ENCODE results near the gene SEC14L2. TPM values are rescaled to one million over a fixed set of nuclear protein-coding genes. Genes with fewer than 3 reads are reported as not detected.

SEC14L2 gene
- total RNA-seq, 1 experiment from 2014 or later = 16.2 TPM

GRCh38 chr22:30365891-30366290, 30.9 kb upstream of the SEC14L2 start:
- H3K36me3 ChIP-seq = no peaks in the 10 kb centered on the region
- no peak for DNase-seq (ENCODE audit: low read depth in 1 of 2, low spot score in 2 of 2)

GRCh38 chr22:30368420-30368819, 28.4 kb upstream of the SEC14L2 start:
- no peaks in the 10 kb centered on the region for H3K36me3 ChIP-seq
- no peaks in the 10 kb centered on the region for H3K9me3 ChIP-seq (replicated peaks)
- no peak overlapping the region for H3K27ac ChIP-seq
- no peak overlapping the region for H3K4me3 ChIP-seq
- no peak for DNase-seq (ENCODE audit: low read depth in 1 of 2, low spot score in 2 of 2)
- no peaks in the 10 kb centered on the region for H3K27me3 ChIP-seq (replicated peaks)
- H3K4me1 ChIP-seq (replicated peaks) = no peaks in the 10 kb centered on the region

More at GRCh38 chr22:30365891-30366290, 30.9 kb upstream of the SEC14L2 start:
- H3K9me3 ChIP-seq (replicated peaks) = no peaks in the 10 kb centered on the region; the same call in 1 of the 2 replicates
- no peaks in the 10 kb centered on the region for H3K4me1 ChIP-seq (replicated peaks)
- H3K27ac ChIP-seq = no peak overlapping the region
- H3K4me3 ChIP-seq = no peak overlapping the region
- H3K27me3 ChIP-seq (replicated peaks) = no peaks in the 10 kb centered on the region

- Histone ChIP-seq H3K9me3 (replicated peaks) (no peaks in the 10 kb centered on the region), H3K36me3 (no peaks in the 10 kb centered on the region), H3K4me3 (no peak overlapping the region), H3K27ac (no peak overlapping the region), H3K4me1 (replicated peaks) (no peaks in the 10 kb centered on the region), H3K27me3 (replicated peaks) (no peaks in the 10 kb centered on the region)
- no peak for DNase-seq (ENCODE audit: low read depth in 1 of 2, low spot score in 2 of 2)
These were observed 26.1 kb upstream of the SEC14L2 start for GRCh38 chr22:30370641-30371230.

GRCh38 chr22:30371321-30371720, 25.5 kb upstream of the SEC14L2 start:
- H3K27me3 ChIP-seq (replicated peaks) = no peaks in the 10 kb centered on the region
- DNase-seq (ENCODE audit: low read depth in 1 of 2, low spot score in 2 of 2) = no peak

GRCh38 chr22:30371981-30372380, 24.8 kb upstream of the SEC14L2 start:
- no peaks in the 10 kb centered on the region for H3K27me3 ChIP-seq (replicated peaks)
- H3K4me3 ChIP-seq = no peak overlapping the region
- H3K4me1 ChIP-seq (replicated peaks) = no peaks in the 10 kb centered on the region
- no peaks in the 10 kb centered on the region for H3K36me3 ChIP-seq
- no peaks in the 10 kb centered on the region for H3K9me3 ChIP-seq (replicated peaks)
- no peak for DNase-seq (ENCODE audit: low read depth in 1 of 2, low spot score in 2 of 2)
- H3K27ac ChIP-seq = no peak overlapping the region

More at GRCh38 chr22:30371321-30371720, 25.5 kb upstream of the SEC14L2 start:
- Histone ChIP-seq H3K4me1 (replicated peaks) (no peaks in the 10 kb centered on the region), H3K27ac (no peak overlapping the region), H3K36me3 (no peaks in the 10 kb centered on the region), H3K4me3 (no peak overlapping the region), H3K9me3 (replicated peaks) (no peaks in the 10 kb centered on the region)

- H3K4me3 ChIP-seq = no peak overlapping the region
- no peaks in the 10 kb centered on the region for H3K27me3 ChIP-seq (replicated peaks)
- 0 out of 2 replicates have a peak, but pooled peaks cover 3% of the 10 kb centered on the region for H3K36me3 ChIP-seq
- no peaks in the 10 kb centered on the region for H3K9me3 ChIP-seq (replicated peaks)
- DNase-seq (ENCODE audit: low read depth in 1 of 2, low spot score in 2 of 2) = no peak
- no peaks in the 10 kb centered on the region for H3K4me1 ChIP-seq (replicated peaks)
- H3K27ac ChIP-seq = no peak overlapping the region
These were observed 23.9 kb upstream of the SEC14L2 start for GRCh38 chr22:30372915-30373314.

- H3K4me1 ChIP-seq (replicated peaks) = no peaks in the 10 kb centered on the region
- DNase-seq (ENCODE audit: low read depth in 1 of 2, low spot score in 2 of 2) = no peak
- H3K9me3 ChIP-seq (replicated peaks) = no peaks in the 10 kb centered on the region
These were observed 23.2 kb upstream of the SEC14L2 start for GRCh38 chr22:30373331-30374325.

GRCh38 chr22:30375312-30375849, 21.4 kb upstream of the SEC14L2 start:
- Histone ChIP-seq H3K36me3 (0 out of 2 replicates have a peak, but pooled peaks cover 3% of the 10 kb centered on the region), H3K27ac (no peak overlapping the region), H3K4me3 (no peak overlapping the region), H3K4me1 (replicated peaks) (no peaks in the 10 kb centered on the region), H3K27me3 (replicated peaks) (no peaks in the 10 kb centered on the region), H3K9me3 (replicated peaks) (no peaks in the 10 kb centered on the region)
- no peak for DNase-seq (ENCODE audit: low read depth in 1 of 2, low spot score in 2 of 2)

More at GRCh38 chr22:30373331-30374325, 23.2 kb upstream of the SEC14L2 start:
- Histone ChIP-seq H3K4me3 (no peak overlapping the region), H3K27me3 (replicated peaks) (no peaks in the 10 kb centered on the region), H3K36me3 (0 out of 2 replicates have a peak, but pooled peaks cover 3% of the 10 kb centered on the region), H3K27ac (no peak overlapping the region)

GRCh38 chr22:30380011-30380410, 16.8 kb upstream of the SEC14L2 start:
- DNase-seq (ENCODE audit: low read depth in 1 of 2, low spot score in 2 of 2) = no peak
- Histone ChIP-seq H3K4me3 (no peak overlapping the region), H3K36me3 (0 out of 2 replicates have a peak, but pooled peaks cover 3% of the 10 kb centered on the region), H3K27ac (no peak overlapping the region), H3K9me3 (replicated peaks) (no peaks in the 10 kb centered on the region), H3K27me3 (replicated peaks) (no peaks in the 10 kb centered on the region), H3K4me1 (replicated peaks) (no peaks in the 10 kb centered on the region)

GRCh38 chr22:30381264-30381663, 15.6 kb upstream of the SEC14L2 start:
- Histone ChIP-seq H3K9me3 (replicated peaks) (no peaks in the 10 kb centered on the region), H3K4me3 (no peak overlapping the region), H3K27ac (no peak overlapping the region), H3K27me3 (replicated peaks) (no peaks in the 10 kb centered on the region), H3K4me1 (replicated peaks) (peaks cover under 1% of the 10 kb centered on the region; the same call in 1 of the 2 replicates), H3K36me3 (0 out of 2 replicates have a peak, but pooled peaks cover 3% of the 10 kb centered on the region)
- DNase-seq (ENCODE audit: low read depth in 1 of 2, low spot score in 2 of 2) = no peak

- no peak overlapping the region for H3K27ac ChIP-seq
- H3K36me3 ChIP-seq = 0 out of 2 replicates have a peak, but pooled peaks cover 3% of the 10 kb centered on the region
- DNase-seq (ENCODE audit: low read depth in 1 of 2, low spot score in 2 of 2) = no peak
- H3K4me3 ChIP-seq = no peak overlapping the region
- no peaks in the 10 kb centered on the region for H3K27me3 ChIP-seq (replicated peaks)
- no peaks in the 10 kb centered on the region for H3K9me3 ChIP-seq (replicated peaks)
- H3K4me1 ChIP-seq (replicated peaks) = peaks cover 6% of the 10 kb centered on the region
These were observed 14.5 kb upstream of the SEC14L2 start for GRCh38 chr22:30382340-30382739.

GRCh38 chr22:30383061-30383460, 13.8 kb upstream of the SEC14L2 start:
- Histone ChIP-seq H3K4me3 (no peak overlapping the region), H3K27me3 (replicated peaks) (no peaks in the 10 kb centered on the region), H3K36me3 (no peaks in the 10 kb centered on the region), H3K9me3 (replicated peaks) (no peaks in the 10 kb centered on the region), H3K27ac (no peak overlapping the region), H3K4me1 (replicated peaks) (peaks cover 9% of the 10 kb centered on the region)
- no peak for DNase-seq (ENCODE audit: low read depth in 1 of 2, low spot score in 2 of 2)

GRCh38 chr22:30385942-30386341, 10.9 kb upstream of the SEC14L2 start:
- no peak for DNase-seq (ENCODE audit: low read depth in 1 of 2, low spot score in 2 of 2)
- Histone ChIP-seq H3K27ac (no peak overlapping the region), H3K9me3 (replicated peaks) (0 out of 2 replicates have a peak, but pooled peaks cover 4% of the 10 kb centered on the region), H3K36me3 (no peaks in the 10 kb centered on the region), H3K27me3 (replicated peaks) (no peaks in the 10 kb centered on the region), H3K4me1 (replicated peaks) (peaks cover 9% of the 10 kb centered on the region), H3K4me3 (no peak overlapping the region)
